ENCODE measurements around the gene FXYD4. TPM values are rescaled to one million over a fixed set of nuclear protein-coding genes. Genes with fewer than 3 reads are reported as not detected.

FXYD4 gene
- total RNA-seq, 5 donors from 2014 or later (not counting 1 experiment from before 2014, with no cell fraction given), result not detected

- Mint-ChIP-seq H3K4me3 (peak overlapping the region; percentile 80 to 97 (median 89)), H3K4me1 (peaks cover 82 to 91% (median 86%) of the 10 kb centered on the region in 3 donors), H3K27me3 (no peaks in the 10 kb centered on the region), H3K9me3 (no peaks in the 10 kb centered on the region), H3K36me3 (peaks cover 30% of the 10 kb centered on the region), H3K27ac (peak overlapping the region; percentile 89 to 95)
- no peaks in the 10 kb centered on the region for H3K27me3 ChIP-seq (replicated peaks in 1 of 2; ENCODE audit: control insufficient read depth in 2 of 2, extremely low read depth in 1 of 2, insufficient read depth in 2 of 2, low read length in 1 of 2)
- ATAC-seq (replicated peaks in 1 of 4), result peak; percentile 71 to 80 (median 76)
- ChIA-PET CTCF (interaction anchor here in 1 of 2 donors (0.6 kb wide), 1 partner anchor 37 kb away, joined by 3 read pairs; no protein-coding TSS in a partner anchor), POLR2A (interaction anchor here in 1 of 2 donors (0.5 to 1.6 kb wide), 5 partner anchors 10 to 232 kb away, joined by 3 to 11 read pairs (median 9); no protein-coding TSS in a partner anchor)
- H3K4me1 ChIP-seq (ENCODE audit: control insufficient read depth in 1 of 2, extremely low read depth in 1 of 2, insufficient read depth in 2 of 2, low read length in 2 of 2), result peaks cover 51 to 67% of the 10 kb centered on the region in 2 experiments
- peak overlapping the region; percentile 39 to 64 for H3K4me3 ChIP-seq (ENCODE audit: control insufficient read depth in 1 of 2, extremely low read depth in 1 of 2, low read length in 1 of 2)
- no peaks in the 10 kb centered on the region for H3K9me3 ChIP-seq
- peak overlapping the region; percentile 87 for H3K27ac ChIP-seq (ENCODE audit: low read length)
- peaks cover 3 to 35% of the 10 kb centered on the region in 2 donors for H3K36me3 ChIP-seq (ENCODE audit: control insufficient read depth in 2 of 2, extremely low read depth in 1 of 2, insufficient read depth in 1 of 2, low read length in 1 of 2)
- under 1% methylated on average over 53 of the region's 70 CpGs for WGBS (ENCODE audit: insufficient coverage)
- DNase-seq, result peak; percentile 44 to 83 (median 59)
These were observed 25.6 kb downstream of the FXYD4 start for GRCh38 chr10:43396928-43397624.

- peaks cover under 1 to 31% of the 10 kb centered on the region in 2 donors for H3K36me3 ChIP-seq (ENCODE audit: control insufficient read depth in 2 of 2, extremely low read depth in 1 of 2, insufficient read depth in 1 of 2, low read length in 1 of 2)
- no peak overlapping the region for H3K4me3 ChIP-seq (ENCODE audit: control insufficient read depth in 1 of 2, extremely low read depth in 1 of 2, low read length in 1 of 2)
- WGBS (ENCODE audit: insufficient coverage), result 20% methylated on average over 1 of the region's 2 CpGs
- Mint-ChIP-seq H3K4me3 (peak overlapping the region; percentile 80 to 97 (median 89)), H3K27me3 (no peaks in the 10 kb centered on the region), H3K27ac (peak overlapping the region; percentile 89 to 95), H3K4me1 (peaks cover 87 to 92% (median 88%) of the 10 kb centered on the region in 3 donors), H3K36me3 (peaks cover 23% of the 10 kb centered on the region), H3K9me3 (no peaks in the 10 kb centered on the region)
- DNase-seq (no peak), ATAC-seq (replicated peaks in 1 of 4) (no peak)
- peaks cover 54 to 71% of the 10 kb centered on the region in 2 experiments for H3K4me1 ChIP-seq (ENCODE audit: control insufficient read depth in 1 of 2, extremely low read depth in 1 of 2, insufficient read depth in 2 of 2, low read length in 2 of 2)
- H3K27me3 ChIP-seq (replicated peaks in 1 of 2; ENCODE audit: control insufficient read depth in 2 of 2, extremely low read depth in 1 of 2, insufficient read depth in 2 of 2, low read length in 1 of 2), result no peaks in the 10 kb centered on the region
- CTCF ChIA-PET, result interaction anchor here in 1 of 2 donors (0.6 kb wide), 1 partner anchor 36 kb away, joined by 4 read pairs; no protein-coding TSS in a partner anchor
- H3K9me3 ChIP-seq, result no peaks in the 10 kb centered on the region
- POLR2A ChIA-PET, result interaction anchor here in 1 of 2 donors (1.5 kb wide), 1 partner anchor 8 kb away, joined by 8 read pairs; no protein-coding TSS in a partner anchor
- peak overlapping the region; percentile 87 for H3K27ac ChIP-seq (ENCODE audit: low read length)
These were observed 27.5 kb downstream of the FXYD4 start for GRCh38 chr10:43398939-43399319.

- Histone ChIP-seq H3K4me3 (ENCODE audit: control insufficient read depth in 1 of 2, extremely low read depth in 1 of 2, low read length in 1 of 2) (no peak overlapping the region), H3K9me3 (no peaks in the 10 kb centered on the region), H3K27ac (ENCODE audit: low read length) (peak overlapping the region; percentile 87), H3K27me3 (replicated peaks in 1 of 2; ENCODE audit: control insufficient read depth in 2 of 2, extremely low read depth in 1 of 2, insufficient read depth in 2 of 2, low read length in 1 of 2) (no peaks in the 10 kb centered on the region), H3K36me3 (ENCODE audit: control insufficient read depth in 2 of 2, extremely low read depth in 1 of 2, insufficient read depth in 1 of 2, low read length in 1 of 2) (peaks cover 0 to 25% of the 10 kb centered on the region in 2 donors), H3K4me1 (ENCODE audit: control insufficient read depth in 1 of 2, extremely low read depth in 1 of 2, insufficient read depth in 2 of 2, low read length in 2 of 2) (peaks cover 56 to 75% of the 10 kb centered on the region in 2 experiments)
- H3K9me3 Mint-ChIP-seq, result no peaks in the 10 kb centered on the region
- WGBS (ENCODE audit: insufficient coverage), result 13% methylated on average over 1 of the region's 5 CpGs
- no peak for ATAC-seq (replicated peaks in 1 of 4)
- no peak for DNase-seq
- H3K4me3 Mint-ChIP-seq, result peak overlapping the region; percentile 61 to 97 (median 80)
- H3K27me3 Mint-ChIP-seq, result no peaks in the 10 kb centered on the region
- peaks cover 87 to 94% (median 88%) of the 10 kb centered on the region in 3 donors for H3K4me1 Mint-ChIP-seq
- H3K36me3 Mint-ChIP-seq, result peaks cover 23% of the 10 kb centered on the region
- peak overlapping the region; percentile 87 to 95 for H3K27ac Mint-ChIP-seq
- CTCF ChIA-PET, result interaction anchor here in 1 of 2 donors (0.6 kb wide), 1 partner anchor 35 kb away, joined by 4 read pairs; no protein-coding TSS in a partner anchor
- POLR2A ChIA-PET, result interaction anchor here in 1 of 2 donors (0.6 to 0.9 kb wide), 2 partner anchors 20 to 34 kb away, joined by 4 to 5 read pairs; no protein-coding TSS in a partner anchor
These were observed 28.2 kb downstream of the FXYD4 start for GRCh38 chr10:43399320-43400310.

GRCh38 chr10:43401627-43402026 is 30.2 kb downstream of the FXYD4 start:
- ChIA-PET POLR2A (interaction anchor here (0.7 to 1.1 kb wide), 2 partner anchors 27 to 33 kb away, joined by 3 to 10 read pairs; no protein-coding TSS in a partner anchor), CTCF (interaction anchor here in 1 of 2 donors (0.6 kb wide), 1 partner anchor 25 kb away, joined by 4 read pairs; no protein-coding TSS in a partner anchor)
- H3K36me3 ChIP-seq (ENCODE audit: control insufficient read depth in 2 of 2, extremely low read depth in 1 of 2, insufficient read depth in 1 of 2, low read length in 1 of 2), result peaks cover 0 to 20% of the 10 kb centered on the region in 2 donors
- H3K9me3 Mint-ChIP-seq, result no peaks in the 10 kb centered on the region
- H3K4me1 ChIP-seq (ENCODE audit: control insufficient read depth in 1 of 2, extremely low read depth in 1 of 2, insufficient read depth in 2 of 2, low read length in 2 of 2), result peaks cover 53 to 72% of the 10 kb centered on the region in 2 experiments
- peaks cover 18% of the 10 kb centered on the region for H3K36me3 Mint-ChIP-seq
- no peaks in the 10 kb centered on the region for H3K9me3 ChIP-seq
- H3K4me1 Mint-ChIP-seq, result peaks cover 84 to 94% (median 84%) of the 10 kb centered on the region in 3 donors
- H3K4me3 ChIP-seq (ENCODE audit: control insufficient read depth in 1 of 2, extremely low read depth in 1 of 2, low read length in 1 of 2), result no peak overlapping the region
- DNase-seq (no peak), ATAC-seq (replicated peaks in 1 of 4) (no peak)
- no CpG with 5 or more reads among the region's 2 CpGs for WGBS (ENCODE audit: insufficient coverage)
- peak overlapping the region; percentile 87 to 95 for H3K27ac Mint-ChIP-seq
- no peaks in the 10 kb centered on the region for H3K27me3 Mint-ChIP-seq
- H3K27ac ChIP-seq (ENCODE audit: low read length), result peak overlapping the region; percentile 100
- H3K4me3 Mint-ChIP-seq, result peak overlapping the region; percentile 60 to 97 (median 94)
- H3K27me3 ChIP-seq (replicated peaks in 1 of 2; ENCODE audit: control insufficient read depth in 2 of 2, extremely low read depth in 1 of 2, insufficient read depth in 2 of 2, low read length in 1 of 2), result no peaks in the 10 kb centered on the region

GRCh38 chr10:43402176-43402575 is 30.7 kb downstream of the FXYD4 start:
- POLR2A ChIA-PET, result no interaction called here
- 43% methylated on average over 2 of the region's 4 CpGs for WGBS (ENCODE audit: insufficient coverage)
- no peak for ATAC-seq (replicated peaks in 1 of 4)
- H3K27me3 Mint-ChIP-seq, result no peaks in the 10 kb centered on the region
- Histone ChIP-seq H3K9me3 (no peaks in the 10 kb centered on the region), H3K27ac (ENCODE audit: low read length) (peak overlapping the region; percentile 100), H3K36me3 (ENCODE audit: control insufficient read depth in 2 of 2, extremely low read depth in 1 of 2, insufficient read depth in 1 of 2, low read length in 1 of 2) (peaks cover 0 to 20% of the 10 kb centered on the region in 2 donors), H3K4me3 (ENCODE audit: control insufficient read depth in 1 of 2, extremely low read depth in 1 of 2, low read length in 1 of 2) (no peak overlapping the region), H3K27me3 (replicated peaks in 1 of 2; ENCODE audit: control insufficient read depth in 2 of 2, extremely low read depth in 1 of 2, insufficient read depth in 2 of 2, low read length in 1 of 2) (no peaks in the 10 kb centered on the region), H3K4me1 (ENCODE audit: control insufficient read depth in 1 of 2, extremely low read depth in 1 of 2, insufficient read depth in 2 of 2, low read length in 2 of 2) (peaks cover 53 to 72% of the 10 kb centered on the region in 2 experiments)
- peaks cover 83 to 93% (median 83%) of the 10 kb centered on the region in 3 donors for H3K4me1 Mint-ChIP-seq
- H3K9me3 Mint-ChIP-seq, result no peaks in the 10 kb centered on the region
- H3K27ac Mint-ChIP-seq, result peak overlapping the region; percentile 87 to 95
- CTCF ChIA-PET, result no interaction called here
- peak overlapping the region; percentile 87 to 97 (median 94) for H3K4me3 Mint-ChIP-seq
- no peak for DNase-seq
- H3K36me3 Mint-ChIP-seq, result peaks cover 18% of the 10 kb centered on the region

Measured in T-cell (primary cell).